HepG2 (cell line): Measurements from ENCODE around the gene ARL11. TPM values are rescaled to one million over a fixed set of nuclear protein-coding genes. Genes with fewer than 3 reads are reported as not detected.

Source experiments
- ATAC-seq: fragments of 200-7000 bp; cut with Tn5 transposase; 3 replicates; pipeline ENCODE4 v1.9.1; 2020; ENCODE audit warnings: mild to moderate bottlenecking, moderate library complexity
- BruUV-seq: library from RNA; stranded (reverse); fragments of 400-500 nt; replicated peaks from 2 replicates; lab custom pipeline; 2021; lab: Mats Ljungman, UMichigan
- CTCF ChIA-PET: fragments of 300-600 bp; formaldehyde crosslinking; extraction: SDS; loops from one replicate; lab custom pipeline; 2021; ENCODE audit warnings: low total read pairs, inconsistent platforms, low intra/inter-chr PET ratio; lab: Yijun Ruan, JAX
- POLR2A ChIA-PET: fragments of 350-600 bp; sonication (Branson Sonifier 250); formaldehyde crosslinking; loops from one replicate; lab custom pipeline; 2020; ENCODE audit warnings: antibody characterized with exemption, inconsistent platforms; lab: Yijun Ruan, JAX
- DNase-seq: peaks from one replicate; pipeline ENCODE4 v3.0.0-alpha.2; 2015; ENCODE audit warnings: low spot score
- FAIRE-seq: peaks from 3 replicates; lab custom pipeline; 2011; peaks lifted over from hg19 to GRCh38; lab: Jason Lieb, UNC
- H2AFZ ChIP-seq: one replicate; pipeline ENCODE4 v1.6.1; 2011; ENCODE audit warnings: low read length, inconsistent platforms
- H3K27ac ChIP-seq: fragments of 300-600 bp; 3 replicates; pipeline ENCODE4 v1.8.0; 2011; ENCODE audit warnings: mixed run types, mild to moderate bottlenecking, mixed read lengths, low read length, inconsistent platforms; ENCODE audit not compliant: insufficient read depth; ENCODE audit errors: extremely low read length
- H3K27me3 ChIP-seq, 2 experiments: fragments of 200-600 bp in 1 of 2; 2 replicates in 1 of 2; 3 replicates in 1 of 2; pipeline versions ENCODE4 v1.6.0 to v1.8.0; 2011; ENCODE audit warnings: low read length in 2 of 2, mild to moderate bottlenecking in 2 of 2, moderate library complexity in 2 of 2, inconsistent platforms in 1 of 2; ENCODE audit not compliant: insufficient read depth in 2 of 2, control insufficient read depth in 1 of 2
- H3K36me3 ChIP-seq, 2 experiments: fragments of 200-600 bp in 1 of 2; replicated peaks in 1 of 2; 2 replicates in 1 of 2; 3 replicates in 1 of 2; pipeline versions ENCODE4 v1.5.1 to v1.8.0; 2011; ENCODE audit warnings: low read length in 2 of 2, inconsistent platforms in 1 of 2; ENCODE audit not compliant: insufficient read depth in 2 of 2, control insufficient read depth in 1 of 2
- H3K4me1 ChIP-seq: 2 replicates; pipeline ENCODE4 v1.5.1; 2012; ENCODE audit warnings: low read length, inconsistent platforms; ENCODE audit not compliant: insufficient read depth
- H3K4me2 ChIP-seq: 2 replicates; pipeline ENCODE4 v1.6.0; 2011; ENCODE audit warnings: low read depth, low read length, inconsistent platforms
- H3K4me3 ChIP-seq, 3 experiments: fragments of 200-600 bp in 1 of 3; sonication (generic), shearing (Covaris generic) in 1 of 3; replicated peaks in 1 of 3; 2 replicates each; pipeline ENCODE4 v1.5.1; 2011 to 2016; ENCODE audit warnings: low read length in 3 of 3, inconsistent platforms in 2 of 3, low read depth in 2 of 3, mild to moderate bottlenecking in 2 of 3, control low read depth in 1 of 3, mixed read lengths in 1 of 3; ENCODE audit not compliant: insufficient read depth in 1 of 3
- H3K79me2 ChIP-seq: one replicate; pipeline ENCODE4 v1.6.1; 2011; ENCODE audit warnings: low read length, inconsistent platforms; ENCODE audit not compliant: insufficient read depth
- H3K9ac ChIP-seq: 2 replicates; pipeline ENCODE4 v1.6.0; 2011; ENCODE audit warnings: mild to moderate bottlenecking, low read depth, low read length, inconsistent platforms; ENCODE audit not compliant: insufficient read depth
- H3K9me3 ChIP-seq: 2 replicates; pipeline ENCODE4 v1.5.1; 2012; ENCODE audit warnings: mild to moderate bottlenecking, low read length
- H4K20me1 ChIP-seq: 2 replicates; pipeline ENCODE4 v1.6.0; 2011; ENCODE audit warnings: inconsistent platforms, mild to moderate bottlenecking, low read length, moderate library complexity; ENCODE audit not compliant: insufficient read depth
- MLXIP ChIP-seq: sonication (generic); formaldehyde crosslinking; IDR thresholded peaks from 2 replicates; pipeline ENCODE4 v1.9.0; 2021; ENCODE audit warnings: missing genetic modification reagents, borderline replicate concordance
- RFX5 ChIP-seq: IDR thresholded peaks from 2 replicates; pipeline ENCODE4 v1.6.1; 2011; ENCODE audit warnings: low read depth, low read length, improper control_type of control experiment
- ZBTB2 ChIP-seq: sonication (generic); formaldehyde crosslinking; IDR thresholded peaks from 2 replicates; pipeline ENCODE4 v1.8.0; 2022; ENCODE audit warnings: low read depth, missing genetic modification reagents
- ZNF354B ChIP-seq: sonication (generic); formaldehyde crosslinking; IDR thresholded peaks from 2 replicates; pipeline ENCODE4 v1.8.0; 2022; ENCODE audit warnings: mild to moderate bottlenecking, missing genetic modification reagents
- ZNF580 ChIP-seq: IDR thresholded peaks from 2 replicates; pipeline ENCODE4 v1.6.1; 2016; ENCODE audit warnings: low read depth, borderline replicate concordance
- ZNF670 ChIP-seq: sonication (generic); formaldehyde crosslinking; IDR thresholded peaks from 2 replicates; pipeline ENCODE4 v1.8.0; 2022; ENCODE audit warnings: mild to moderate bottlenecking, missing genetic modification reagents, borderline replicate concordance
- WGBS: methylation state at CpG from one replicate; pipeline ENCODE4 v1.1.6; 2017; ENCODE audit warnings: low lambda C conversion rate; 5-methylcytosine and 5-hydroxymethylcytosine counted together
- in situ Hi-C: cut with HindIII; loops from 2 replicates; pipeline ENCODE4 v1.10.0; 2017; ENCODE audit warnings: low pct_unique_long_range_greater_than_20kb; ENCODE audit not compliant: extremely low pct_ligation_motif_present
- intact Hi-C: fragments of 100-400 bp; cut with micrococcal nuclease; formaldehyde crosslinking; loops from one replicate; pipeline ENCODE4 v1.10.0; 2022; ENCODE audit not compliant: unreplicated experiment
- polyA plus RNA-seq, 8 experiments: library from polyadenylated mRNA; depleted of rRNA in 3 of 8; stranded (reverse) in 7 of 8; unstranded in 1 of 8; fragments of >200 nt; fragmentation: Illumina TruSeq in 4 of 8; extraction: Trizol in 4 of 8; gene quantifications; 2 replicates each; pipeline versions ENCODE4 v1.2.1 to v1.2.3, GENCODE V29; 2011 to 2016; ENCODE audit warnings: low read depth in 4 of 8, missing spikeins in 1 of 8, mixed read lengths in 1 of 8; ENCODE audit not compliant: insufficient read depth in 1 of 8
- total RNA-seq, 5 experiments: library from RNA; depleted of rRNA; stranded (reverse); fragments of >200 nt; fragmentation: Illumina TruSeq; extraction: Trizol; gene quantifications; 2 replicates each; pipeline ENCODE4 v1.2.3, GENCODE V29; 2016; ENCODE audit warnings: low read depth in 1 of 5

Gene ARL11
- total and polyA plus RNA-seq, 2 of the 13 experiments (the other 11 are each of a cell fraction or from before 2014, with no cell fraction given), result 0.04 to 0.22 TPM

- WGBS, result 41% methylated on average over 4 of the region's 4 CpGs
Observed at GRCh38 chr13:49638030-49638743, 9.9 kb downstream of the ARL11 start.

More at GRCh38 chr13:49638030-49638743, 9.9 kb downstream of the ARL11 start:
- no peak overlapping the region for H3K27ac ChIP-seq
- no peak overlapping the region for H3K4me3 ChIP-seq
- in situ Hi-C loops (no loop called here), intact Hi-C loops (no loop called here)
- BruUV-seq, result no TSS peak
- ATAC-seq (no peak), FAIRE-seq (no peak), DNase-seq (no peak)
- ChIA-PET POLR2A (no interaction called here), CTCF (no interaction called here)
- H3K4me1 ChIP-seq, result peaks cover 9% of the 10 kb centered on the region
- H3K9ac ChIP-seq, result no peak overlapping the region
- peaks cover 0 to 1% of the 10 kb centered on the region in 2 experiments; a peak in 1 of 5 replicates for H3K27me3 ChIP-seq
- H3K36me3 ChIP-seq, result no peaks in the 10 kb centered on the region
- H3K79me2 ChIP-seq, result no peaks in the 10 kb centered on the region
- no peak overlapping the region for H3K4me2 ChIP-seq
- no peak overlapping the region for H2AFZ ChIP-seq
- TF ChIP-seq ZBTB2, result no peak
- TF ChIP-seq MLXIP, result no peak
- no peak for TF ChIP-seq ZNF354B (CRISPR knock-in tag)
- TF ChIP-seq RFX5, result peak; percentile 83
- no peak for TF ChIP-seq ZNF580 (CRISPR knock-in tag)
- no peak for TF ChIP-seq ZNF670 (CRISPR knock-in tag)
- no peaks in the 10 kb centered on the region for H4K20me1 ChIP-seq
- no peaks in the 10 kb centered on the region for H3K9me3 ChIP-seq
